ENCODE measurements around the gene CHRM4. TPM values are rescaled to one million over a fixed set of nuclear protein-coding genes. Genes with fewer than 3 reads are reported as not detected.
A peak's percentile ranks its signal among the peaks of the same experiment; 100 is the strongest.

Gene CHRM4
- total RNA-seq, 1 donor from 2014 or later = 0.37 TPM

GRCh38 chr11:46360878-46361277, 30.7 kb downstream of the CHRM4 start:
- no peak for TF ChIP-seq CTCF (conservative IDR thresholded peaks at IDR 0.05)
- peaks cover 41% of the 10 kb centered on the region for H3K4me1 Mint-ChIP-seq
- no peaks in the 10 kb centered on the region for H3K9me3 Mint-ChIP-seq
- no peaks in the 10 kb centered on the region for H3K27me3 Mint-ChIP-seq (ENCODE audit: low read depth)
- no peak overlapping the region for H3K4me3 Mint-ChIP-seq
- no peaks in the 10 kb centered on the region for H3K36me3 Mint-ChIP-seq (ENCODE audit: low read depth)
- peak overlapping the region; percentile 83 for H3K27ac Mint-ChIP-seq (ENCODE audit: unreplicated experiment)
- DNase-seq (ENCODE audit: low read depth, low spot score) = no peak

- Mint-ChIP-seq H3K4me3 (no peak overlapping the region), H3K9me3 (no peaks in the 10 kb centered on the region), H3K4me1 (peaks cover 34% of the 10 kb centered on the region), H3K27ac (ENCODE audit: unreplicated experiment) (no peak overlapping the region), H3K36me3 (ENCODE audit: low read depth) (no peaks in the 10 kb centered on the region), H3K27me3 (ENCODE audit: low read depth) (no peaks in the 10 kb centered on the region)
- DNase-seq (ENCODE audit: low read depth, low spot score) = no peak
- TF ChIP-seq CTCF (conservative IDR thresholded peaks at IDR 0.05) = no peak
These were observed 31.6 kb downstream of the CHRM4 start for GRCh38 chr11:46359953-46360352.

GRCh38 chr11:46357483-46357936, 34.1 kb downstream of the CHRM4 start:
- Mint-ChIP-seq H3K36me3 (ENCODE audit: low read depth) (no peaks in the 10 kb centered on the region), H3K27ac (ENCODE audit: unreplicated experiment) (no peak overlapping the region), H3K9me3 (no peaks in the 10 kb centered on the region), H3K4me1 (peaks cover 26% of the 10 kb centered on the region), H3K4me3 (no peak overlapping the region), H3K27me3 (ENCODE audit: low read depth) (no peaks in the 10 kb centered on the region)
- TF ChIP-seq CTCF (conservative IDR thresholded peaks at IDR 0.05) = no peak
- DNase-seq (ENCODE audit: low read depth, low spot score) = no peak

- Mint-ChIP-seq H3K9me3 (no peaks in the 10 kb centered on the region), H3K4me3 (no peak overlapping the region), H3K27ac (ENCODE audit: unreplicated experiment) (no peak overlapping the region), H3K4me1 (peaks cover 24% of the 10 kb centered on the region), H3K36me3 (ENCODE audit: low read depth) (no peaks in the 10 kb centered on the region), H3K27me3 (ENCODE audit: low read depth) (no peaks in the 10 kb centered on the region)
- no peak for TF ChIP-seq CTCF (conservative IDR thresholded peaks at IDR 0.05)
- DNase-seq (ENCODE audit: low read depth, low spot score) = no peak
These were observed 34.6 kb downstream of the CHRM4 start for GRCh38 chr11:46356924-46357482.

- H3K27me3 Mint-ChIP-seq (ENCODE audit: low read depth) = no peaks in the 10 kb centered on the region
- DNase-seq (ENCODE audit: low read depth, low spot score) = no peak
- no peak overlapping the region for H3K4me3 Mint-ChIP-seq
These were observed 37.9 kb downstream of the CHRM4 start for GRCh38 chr11:46353698-46354097.

More at GRCh38 chr11:46353698-46354097, 37.9 kb downstream of the CHRM4 start:
- Mint-ChIP-seq H3K9me3 (no peaks in the 10 kb centered on the region), H3K36me3 (ENCODE audit: low read depth) (no peaks in the 10 kb centered on the region), H3K27ac (ENCODE audit: unreplicated experiment) (no peak overlapping the region), H3K4me1 (peaks cover 28% of the 10 kb centered on the region)
- TF ChIP-seq CTCF (conservative IDR thresholded peaks at IDR 0.05) = no peak
